Amygdala (tissue), 56 donors: ENCODE measurements around the gene TRMT61A.

Source experiments
- DNase-seq, 56 donors: peaks; one replicate each; lab custom pipeline; 2025; lab: John Stamatoyannopoulos, UW

Gene TRMT61A

DNA sequence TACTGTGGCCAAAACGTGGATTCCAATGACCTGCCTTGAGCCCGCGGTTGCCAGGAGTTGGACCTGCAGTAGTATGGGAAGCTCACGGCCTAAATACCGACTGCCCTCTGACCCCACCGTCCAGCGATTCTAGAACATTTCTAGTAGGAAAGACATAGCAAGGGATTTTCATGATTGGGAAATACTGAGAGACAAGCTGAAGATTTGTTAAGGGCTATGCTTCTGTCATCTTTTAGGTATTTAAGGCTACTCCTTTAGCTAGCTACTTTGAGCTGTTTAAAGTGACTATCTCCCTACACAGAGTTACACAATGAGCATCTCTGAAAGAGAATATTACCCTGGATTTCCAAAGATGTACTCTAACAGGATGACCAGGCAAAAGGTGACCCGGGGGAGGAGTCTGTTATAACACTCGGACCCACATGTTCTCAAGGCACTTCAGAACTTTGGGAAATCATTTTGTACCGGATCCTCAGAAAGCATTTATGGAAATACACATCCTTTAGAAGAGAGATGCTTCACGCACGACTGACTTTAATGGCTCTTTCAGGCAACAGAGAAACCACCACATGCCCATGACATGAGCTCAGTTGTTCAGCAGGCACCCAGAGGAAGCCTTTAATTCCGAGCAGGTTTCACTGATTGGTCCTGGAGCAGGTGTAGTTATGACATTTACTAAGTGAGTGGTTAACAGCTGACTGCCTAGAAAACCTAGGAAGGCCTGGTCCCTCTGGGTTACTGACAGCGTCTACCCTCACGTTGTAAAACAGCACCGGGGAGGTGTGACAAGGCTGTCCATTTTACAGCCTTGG lies 29.3 kb downstream of the TRMT61A start:
- no peak for DNase-seq

- no peak for DNase-seq
Measured at GRCh38 chr14:103559766-103560165, 30.8 kb downstream of the TRMT61A start.

GRCh38 chr14:103560691-103561090 lies 31.7 kb downstream of the TRMT61A start:
- DNase-seq, result no peak

- no peak for DNase-seq
Measured at GRCh38 chr14:103561381-103562178, 32.6 kb downstream of the TRMT61A start.

GRCh38 chr14:103562179-103562428 lies 33.1 kb downstream of the TRMT61A start:
- DNase-seq, result no peak

- DNase-seq, result peak in 52 of 56 donors; percentile 38 to 96 (median 83)
Measured at GRCh38 chr14:103562429-103563225, 33.6 kb downstream of the TRMT61A start, which contains the start of the genes BAG5 and COA8. Gene BAG5 (minus strand): TSS chr14:103562657. CDS start chr14:103561164, 1,493 bp downstream. Gene COA8 (plus strand): TSS chr14:103562960. CDS start chr14:103563002, 42 bp downstream.

- no peak for DNase-seq
Measured at GRCh38 chr14:103563226-103563620, 34.2 kb downstream of the TRMT61A start.

DNA sequence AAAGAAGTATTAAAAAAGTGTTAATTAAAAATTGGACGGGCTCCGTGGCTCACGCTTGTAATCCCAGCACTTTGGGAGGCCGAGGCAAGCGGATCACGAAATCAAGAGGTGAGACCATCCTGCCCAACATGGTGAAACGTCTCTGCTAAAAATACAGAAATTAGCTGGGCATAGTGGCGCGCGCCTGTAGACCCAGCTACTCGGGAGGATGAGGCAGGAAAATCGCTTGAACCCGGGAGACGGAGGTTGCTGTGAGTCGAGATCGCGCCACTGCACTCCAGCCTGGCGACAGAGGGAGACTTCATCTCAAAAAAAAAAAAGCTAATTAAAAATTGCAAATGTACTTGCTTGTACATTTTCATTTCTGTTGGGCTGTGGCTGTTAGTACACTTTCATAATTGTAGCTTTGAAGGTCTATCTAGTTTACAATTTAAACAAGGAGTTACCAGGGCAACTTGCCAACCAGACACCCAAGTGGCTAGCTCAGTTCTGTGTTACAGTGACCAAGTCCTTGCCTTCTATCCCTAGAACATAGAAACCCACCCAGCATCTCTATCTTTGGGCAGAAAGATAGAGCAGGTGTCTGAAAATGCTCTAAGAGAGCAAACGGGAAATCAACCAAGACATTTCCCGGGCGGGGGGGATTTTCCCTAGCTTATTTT lies 35.0 kb downstream of the TRMT61A start:
- no peak for DNase-seq

DNA sequence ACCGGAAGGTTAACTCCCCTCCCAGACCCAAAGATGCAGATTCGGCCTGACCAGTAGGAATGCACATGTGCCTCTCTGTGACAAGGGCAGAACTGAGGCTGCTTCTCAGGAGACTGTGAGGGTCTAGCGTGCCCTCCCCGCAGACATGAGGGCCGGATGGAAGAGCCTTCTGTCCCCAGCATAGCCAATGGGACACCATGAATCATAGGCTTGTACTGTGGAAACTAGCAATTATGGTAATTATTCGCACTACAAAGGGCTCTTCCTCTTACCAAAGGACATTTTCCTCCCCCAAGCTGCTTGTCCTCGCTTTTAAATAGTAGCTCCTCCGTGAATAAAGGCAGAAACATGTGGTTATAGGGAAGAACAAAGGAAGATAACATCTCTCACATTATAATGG lies 40.0 kb downstream of the TRMT61A start:
- no peak for DNase-seq

DNA sequence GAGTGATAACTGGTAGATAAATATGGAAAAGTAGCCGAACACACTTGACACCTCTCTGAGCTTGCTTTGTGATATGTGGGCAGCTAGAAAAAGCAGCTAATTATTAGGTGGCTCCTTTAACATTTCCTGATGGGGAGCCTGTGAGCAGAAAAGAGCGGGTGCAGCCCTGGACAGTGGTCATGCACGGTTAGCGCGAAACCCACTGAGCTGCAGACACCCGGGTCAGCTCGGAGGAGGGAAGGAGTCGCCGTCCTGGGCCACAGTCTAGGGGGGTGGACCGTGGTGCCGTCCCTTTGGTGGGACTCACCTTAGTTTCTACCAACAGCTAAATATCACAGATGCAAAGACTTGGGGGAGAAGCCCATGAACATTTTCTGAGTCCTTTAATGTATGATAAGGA lies 40.4 kb downstream of the TRMT61A start:
- no peak for DNase-seq

DNA sequence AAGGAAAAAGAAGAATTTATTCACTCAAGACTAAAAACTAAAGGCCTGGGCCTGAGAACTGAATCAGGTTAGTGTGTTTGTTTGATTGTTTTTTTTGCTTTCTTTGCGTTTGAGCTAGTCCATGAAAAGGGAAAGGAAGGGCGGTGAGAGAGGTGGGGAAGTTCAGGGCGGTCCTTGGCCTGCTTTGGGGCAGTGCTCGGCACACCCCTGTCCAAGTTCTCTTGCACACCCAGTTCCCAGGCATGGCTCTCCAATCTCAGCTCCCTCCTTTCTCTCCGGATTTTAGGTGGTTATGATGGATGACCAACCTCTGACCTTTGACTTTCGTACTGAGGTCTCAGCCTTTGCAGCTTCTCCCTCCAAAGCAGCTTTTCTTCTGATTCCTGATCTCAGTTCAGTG lies 45.1 kb downstream of the TRMT61A start:
- DNase-seq, result no peak

DNA sequence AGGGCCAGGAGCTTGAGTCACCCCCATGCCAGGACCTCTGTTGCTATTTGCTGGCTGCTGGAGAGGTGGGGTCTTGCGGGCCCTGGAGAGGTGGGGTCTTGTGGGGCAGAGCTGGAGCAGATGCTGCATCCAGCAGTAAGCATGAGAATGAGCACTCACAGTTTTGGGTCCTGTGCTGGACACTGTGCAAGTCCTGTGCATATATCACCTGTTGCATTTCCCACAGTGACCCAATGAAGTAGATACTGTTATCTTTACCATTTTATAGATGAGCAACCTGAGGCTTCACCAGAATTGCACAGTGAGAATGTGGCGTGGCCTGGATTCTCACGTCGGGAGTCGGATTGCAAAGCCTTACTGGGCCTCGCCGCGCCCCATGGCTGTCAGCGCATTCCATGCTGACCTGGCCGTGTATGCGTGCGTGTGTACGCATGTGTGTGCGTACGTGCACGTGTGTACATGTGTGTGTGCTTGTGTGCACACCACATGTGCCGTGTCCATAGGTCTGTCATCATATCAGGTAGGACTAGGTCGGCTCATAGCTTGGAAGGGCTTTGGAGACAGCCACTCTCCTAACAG lies 45.8 kb downstream of the TRMT61A start:
- no peak for DNase-seq

DNA sequence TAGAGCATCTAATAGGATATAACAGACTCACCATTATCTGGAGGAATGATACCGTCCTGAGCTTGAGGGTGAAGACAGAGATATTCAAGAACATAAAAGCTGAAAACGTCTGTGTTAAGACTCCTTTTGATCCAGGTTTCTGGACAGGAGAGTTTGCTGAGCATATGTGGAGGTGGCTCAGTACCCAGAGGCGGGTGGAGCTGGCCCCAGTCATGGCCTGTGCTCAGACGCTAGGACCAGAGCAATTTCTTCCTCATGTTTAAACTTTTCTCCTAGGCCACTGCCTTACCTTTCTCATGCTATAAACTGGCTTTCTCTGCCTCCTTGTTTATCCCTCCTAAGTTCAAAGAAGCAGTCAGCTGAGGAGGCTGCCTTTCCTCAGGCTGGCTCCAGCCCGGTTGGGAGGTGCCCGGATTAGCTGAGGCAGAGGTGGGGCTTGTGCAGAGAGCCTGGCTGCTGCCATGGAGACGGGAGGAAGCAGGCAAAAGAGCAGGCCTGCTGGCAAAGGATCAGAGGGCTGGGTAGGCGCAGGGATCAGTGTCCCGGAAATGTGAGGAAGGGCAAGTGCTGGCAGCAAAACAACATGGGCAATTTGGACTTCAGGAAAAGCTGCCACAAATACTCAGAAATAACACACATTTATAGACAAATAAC lies 47.5 kb downstream of the TRMT61A start:
- DNase-seq, result peak in 48 of 56 donors; percentile 15 to 82 (median 60)

DNA sequence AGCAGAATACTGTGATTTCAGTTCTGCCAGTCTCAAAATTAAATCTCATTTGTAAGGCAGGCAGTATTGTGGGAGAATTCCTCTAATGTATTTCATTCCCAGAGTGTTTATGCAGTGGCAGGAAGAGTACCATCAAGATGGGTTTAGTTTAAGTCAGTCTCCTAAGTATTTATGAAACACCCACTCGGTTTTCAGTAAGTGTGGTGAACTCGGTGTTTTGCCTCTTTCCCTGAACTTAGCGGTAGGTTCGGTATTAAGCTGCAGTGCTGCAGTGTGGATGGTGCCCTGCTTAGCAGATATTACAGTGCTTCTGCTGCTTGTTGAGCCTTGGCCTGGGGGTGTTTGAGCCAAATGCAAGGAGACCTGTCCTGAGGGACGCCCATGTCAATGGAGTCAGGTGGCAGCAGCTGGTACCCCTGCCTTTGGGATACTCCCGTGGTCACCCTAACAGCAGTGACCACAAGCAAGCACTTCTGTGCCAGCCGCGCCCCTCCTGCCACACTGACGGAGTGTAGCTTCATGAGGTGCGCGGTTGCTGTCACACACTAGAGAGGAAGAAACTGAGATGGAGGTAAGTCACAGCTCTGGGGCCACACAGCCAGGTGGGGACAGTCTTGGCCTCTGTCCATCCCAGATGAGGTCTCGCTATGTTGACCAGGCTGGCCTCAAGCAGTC lies 49.5 kb downstream of the TRMT61A start:
- DNase-seq, result no peak

- no peak for DNase-seq
Measured at GRCh38 chr14:103581206-103581605, 52.2 kb downstream of the TRMT61A start.

DNA sequence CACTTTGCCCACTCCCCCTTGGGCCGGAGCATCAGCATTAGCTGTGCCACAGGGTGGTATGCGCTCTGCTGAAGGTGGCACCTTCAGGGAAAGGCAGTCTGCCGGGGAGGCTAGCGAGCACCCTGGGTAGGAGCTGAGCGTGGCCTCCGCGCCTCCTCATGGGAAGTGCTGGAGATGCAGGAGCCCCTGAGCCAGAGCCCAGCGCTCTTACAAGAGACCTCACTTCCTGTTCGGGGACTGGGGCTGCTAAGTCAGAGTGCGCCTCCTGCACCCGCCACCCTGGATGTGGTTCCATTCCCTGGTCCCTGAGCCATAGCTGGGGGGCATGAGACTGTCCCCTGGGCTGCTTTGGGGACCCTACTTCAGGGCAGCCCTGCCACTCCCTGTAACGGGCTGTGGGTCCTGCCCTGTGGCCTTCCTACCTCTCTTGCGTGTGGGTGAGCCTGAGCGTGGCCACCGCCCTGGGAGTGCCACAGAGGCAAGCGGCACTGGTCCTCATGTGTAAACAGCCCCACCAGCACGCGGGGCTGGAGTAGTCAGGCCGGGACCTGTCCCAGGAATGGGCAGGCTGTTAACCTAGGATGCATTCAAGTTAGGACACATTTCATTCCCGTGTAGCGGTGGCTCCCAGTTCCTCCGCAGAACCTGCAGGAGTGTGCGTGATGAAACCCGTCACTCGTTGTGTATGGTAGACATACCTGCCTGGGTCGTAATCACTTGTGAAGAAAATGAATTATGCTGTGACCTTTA lies 53.1 kb downstream of the TRMT61A start:
- no peak for DNase-seq

GRCh38 chr14:103584326-103584915 lies 55.4 kb downstream of the TRMT61A start:
- no peak for DNase-seq
